Keratinocyte (primary cell): ENCODE data around the gene SP110. TPM values are rescaled to one million over a fixed set of nuclear protein-coding genes. Genes with fewer than 3 reads are reported as not detected.

Experiments
- DNase-seq: peaks from one replicate; pipeline ENCODE4 v3.0.0-alpha.2; 2011; ENCODE audit warnings: low read depth, missing footprints, low spot score
- FAIRE-seq: peaks from 2 replicates; lab custom pipeline; 2011; peaks lifted over from hg19 to GRCh38; lab: Jason Lieb, UNC
- H2AFZ ChIP-seq: 2 replicates; pipeline ENCODE4 v1.6.0; 2012; ENCODE audit warnings: low read length, control low read depth, inconsistent platforms; ENCODE audit not compliant: control insufficient read depth
- H3K27ac ChIP-seq: 2 replicates; pipeline ENCODE4 v1.5.1; 2011; ENCODE audit warnings: low read length; ENCODE audit not compliant: control insufficient read depth, insufficient read depth
- H3K27me3 ChIP-seq: 3 replicates; pipeline ENCODE4 v1.6.0; 2011; ENCODE audit warnings: low read length; ENCODE audit not compliant: control insufficient read depth, insufficient read depth; ENCODE audit errors: extremely low read depth
- H3K36me3 ChIP-seq, 2 experiments: 2 replicates in 1 of 2; 3 replicates in 1 of 2; pipeline ENCODE4 v1.5.1; 2011; ENCODE audit warnings: low read length in 2 of 2, mild to moderate bottlenecking in 1 of 2; ENCODE audit not compliant: control insufficient read depth in 2 of 2, insufficient read depth in 2 of 2; ENCODE audit errors: extremely low read depth in 1 of 2
- H3K4me1 ChIP-seq: 3 replicates; pipeline ENCODE4 v1.5.1; 2011; ENCODE audit warnings: low read length; ENCODE audit not compliant: control insufficient read depth, insufficient read depth; ENCODE audit errors: extremely low read depth
- H3K4me2 ChIP-seq: 3 replicates; pipeline ENCODE4 v1.6.0; 2011; ENCODE audit warnings: low read depth, low read length; ENCODE audit not compliant: control insufficient read depth, insufficient read depth; ENCODE audit errors: extremely low read depth
- H3K4me3 ChIP-seq, 3 experiments: fragments of 200-600 bp in 1 of 3; sonication (generic) in 1 of 3; 2 replicates in 2 of 3; 3 replicates in 1 of 3; pipeline ENCODE4 v1.5.1; 2011 to 2016; ENCODE audit warnings: low read length in 3 of 3, mild to moderate bottlenecking in 3 of 3, control low read depth in 2 of 3, inconsistent platforms in 1 of 3, low read depth in 1 of 3, mixed read lengths in 1 of 3, mixed run types in 1 of 3, moderate library complexity in 1 of 3; ENCODE audit not compliant: control insufficient read depth in 2 of 3, insufficient read depth in 2 of 3; ENCODE audit errors: extremely low read depth in 1 of 3
- H3K79me2 ChIP-seq: 2 replicates; pipeline ENCODE4 v1.6.0; 2012; ENCODE audit warnings: low read length; ENCODE audit not compliant: control insufficient read depth, insufficient read depth
- H3K9ac ChIP-seq: 3 replicates; pipeline ENCODE4 v1.6.0; 2011; ENCODE audit warnings: low read length; ENCODE audit not compliant: control insufficient read depth, insufficient read depth; ENCODE audit errors: extremely low read depth
- H3K9me1 ChIP-seq: 3 replicates; pipeline ENCODE4 v1.6.0; 2011; ENCODE audit warnings: low read length; ENCODE audit not compliant: control insufficient read depth, insufficient read depth; ENCODE audit errors: extremely low read depth
- H3K9me3 ChIP-seq: 2 replicates; pipeline ENCODE4 v1.5.1; 2012; ENCODE audit warnings: low read depth, low read length; ENCODE audit not compliant: control insufficient read depth
- H4K20me1 ChIP-seq: 3 replicates; pipeline ENCODE4 v1.6.0; 2011; ENCODE audit warnings: low read length; ENCODE audit not compliant: control insufficient read depth, insufficient read depth; ENCODE audit errors: extremely low read depth
- EZH2 ChIP-seq: IDR thresholded peaks from one replicate; pipeline ENCODE4 v1.6.1; 2012; ENCODE audit warnings: inconsistent platforms, mild to moderate bottlenecking, low read length, moderate library complexity
- dilution Hi-C: fragments of 300-500 bp; cut with MboI; formaldehyde crosslinking; loops from one replicate; pipeline ENCODE4 v1.7.0; 2020; ENCODE audit warnings: low sequenced_read_pairs; ENCODE audit not compliant: extremely low pct_ligation_motif_present
- polyA plus RNA-seq, 5 experiments: library from polyadenylated mRNA; depleted of rRNA in 3 of 5; stranded (reverse) in 3 of 5; stranded (forward) in 1 of 5; unstranded in 1 of 5; fragments of >200 nt; gene quantifications; 1 replicate in 1 of 5; 2 replicates in 3 of 5; 3 replicates in 1 of 5; pipeline versions ENCODE4 v1.2.1 to v1.2.3, GENCODE V29; 2011 to 2012; ENCODE audit warnings: missing spikeins in 2 of 5, low read depth in 1 of 5, low replicate concordance in 1 of 5
- TF ChIP-seq, protein P1 (sequence below), 3 experiments: IDR thresholded peaks in 1 of 3; conservative IDR thresholded peaks in 1 of 3; optimal IDR thresholded peaks in 1 of 3; 2 replicates in 2 of 3; 3 replicates in 1 of 3; pipeline versions ENCODE3 to v1.5.1; 2011; ENCODE audit warnings: low read length in 3 of 3, mild to moderate bottlenecking in 3 of 3, moderate library complexity in 2 of 3, control low read depth in 1 of 3, inconsistent platforms in 1 of 3; ENCODE audit not compliant: insufficient read depth in 2 of 3; ENCODE audit errors: extremely low read depth in 1 of 3

SP110 gene
- polyA plus RNA-seq, 1 donor (not counting 4 experiments of a cell fraction or from before 2014, with no cell fraction given): 26.5 TPM

DNA sequence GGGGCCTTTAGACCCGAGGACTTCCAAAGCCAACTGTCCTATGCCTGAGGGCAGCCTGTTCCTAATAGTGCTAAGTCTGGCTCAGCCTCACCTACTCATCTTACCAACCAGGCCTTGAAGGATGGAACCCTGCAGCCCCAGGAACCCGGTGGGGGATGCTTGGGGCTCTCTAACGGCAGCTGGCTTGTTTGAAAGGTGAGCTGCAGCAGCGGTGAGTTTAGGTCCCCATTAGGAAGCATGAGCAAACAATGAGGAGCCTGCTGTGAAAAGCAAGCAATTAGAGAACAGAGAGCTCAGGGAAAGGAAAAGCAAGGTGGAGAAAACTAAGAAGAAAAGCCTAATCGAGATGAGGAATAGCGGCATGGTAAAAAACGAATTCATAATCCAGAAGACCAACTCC is 39.9 kb downstream of the SP110 start:
- Histone ChIP-seq H3K4me1 (no peaks in the 10 kb centered on the region), H4K20me1 (no peaks in the 10 kb centered on the region), H3K4me3 (no peak overlapping the region), H3K27ac (no peak overlapping the region), H3K9me3 (no peaks in the 10 kb centered on the region), H3K79me2 (no peaks in the 10 kb centered on the region), H3K9ac (no peak overlapping the region), H3K36me3 (peaks cover 0 to 26% of the 10 kb centered on the region in 2 experiments), H3K27me3 (no peaks in the 10 kb centered on the region), H2AFZ (no peak overlapping the region), H3K9me1 (no peaks in the 10 kb centered on the region), H3K4me2 (no peak overlapping the region)
- no peak for DNase-seq
- dilution Hi-C loops: no loop called here
- TF ChIP-seq, protein P1, sequence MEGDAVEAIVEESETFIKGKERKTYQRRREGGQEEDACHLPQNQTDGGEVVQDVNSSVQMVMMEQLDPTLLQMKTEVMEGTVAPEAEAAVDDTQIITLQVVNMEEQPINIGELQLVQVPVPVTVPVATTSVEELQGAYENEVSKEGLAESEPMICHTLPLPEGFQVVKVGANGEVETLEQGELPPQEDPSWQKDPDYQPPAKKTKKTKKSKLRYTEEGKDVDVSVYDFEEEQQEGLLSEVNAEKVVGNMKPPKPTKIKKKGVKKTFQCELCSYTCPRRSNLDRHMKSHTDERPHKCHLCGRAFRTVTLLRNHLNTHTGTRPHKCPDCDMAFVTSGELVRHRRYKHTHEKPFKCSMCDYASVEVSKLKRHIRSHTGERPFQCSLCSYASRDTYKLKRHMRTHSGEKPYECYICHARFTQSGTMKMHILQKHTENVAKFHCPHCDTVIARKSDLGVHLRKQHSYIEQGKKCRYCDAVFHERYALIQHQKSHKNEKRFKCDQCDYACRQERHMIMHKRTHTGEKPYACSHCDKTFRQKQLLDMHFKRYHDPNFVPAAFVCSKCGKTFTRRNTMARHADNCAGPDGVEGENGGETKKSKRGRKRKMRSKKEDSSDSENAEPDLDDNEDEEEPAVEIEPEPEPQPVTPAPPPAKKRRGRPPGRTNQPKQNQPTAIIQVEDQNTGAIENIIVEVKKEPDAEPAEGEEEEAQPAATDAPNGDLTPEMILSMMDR (optimal IDR thresholded peaks at IDR 0.05 in 1 of 3, IDR thresholded peaks at IDR 0.05 in 1 of 3, conservative IDR thresholded peaks at IDR 0.05 in 1 of 3; ENCODE audit: extremely low read depth in 1 of 3, insufficient read depth in 2 of 3, low read length in 3 of 3): no peak
- no peak for FAIRE-seq

DNA sequence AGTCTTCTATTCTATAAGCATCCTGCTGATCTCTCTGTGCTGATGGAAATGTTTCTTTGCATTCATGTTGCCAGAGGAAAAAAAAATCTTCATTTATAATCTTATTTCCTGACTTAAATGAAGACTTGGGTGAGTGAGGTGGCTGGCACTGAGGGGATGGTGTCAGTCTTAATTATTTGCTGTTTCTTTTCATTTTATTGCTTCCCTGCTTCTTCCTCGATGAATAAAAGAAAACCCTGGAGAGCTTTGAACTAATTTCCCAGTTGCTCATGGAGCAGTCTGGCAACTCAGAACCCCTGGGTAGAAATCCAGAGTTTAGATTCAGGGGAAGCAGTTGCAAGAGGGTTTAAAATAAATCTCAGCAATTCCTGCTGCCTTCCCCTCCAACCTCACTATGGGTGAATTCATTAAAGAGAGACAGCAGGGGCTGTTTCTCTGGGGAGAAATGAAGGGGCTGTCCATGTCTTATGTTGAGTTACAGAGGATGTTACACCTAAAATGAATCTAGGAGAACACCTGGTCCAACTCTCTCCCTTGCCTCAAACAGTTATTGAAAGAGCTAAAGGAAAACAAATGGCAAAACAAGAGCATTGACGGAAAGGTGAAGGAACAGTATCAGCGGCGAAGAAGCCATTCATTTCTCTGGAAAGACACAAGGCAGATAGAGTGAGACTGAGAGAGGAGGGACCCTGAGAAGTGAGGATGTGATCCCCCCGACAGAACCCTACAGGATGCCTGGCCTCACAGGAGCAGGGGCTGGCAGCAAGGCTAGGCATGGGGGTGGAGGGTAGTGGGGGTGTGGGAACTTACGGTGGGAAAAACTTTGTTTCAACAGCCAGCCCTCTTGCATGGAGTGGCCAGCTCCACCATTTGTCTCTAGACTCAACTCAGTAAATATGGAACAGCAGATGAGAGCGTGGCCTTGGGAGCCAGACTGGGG is 41.0 kb downstream of the SP110 start:
- H2AFZ ChIP-seq: no peak overlapping the region
- H3K36me3 ChIP-seq: peaks cover 0 to 29% of the 10 kb centered on the region in 2 experiments
- DNase-seq: no peak
- H3K9me3 ChIP-seq: no peaks in the 10 kb centered on the region
- no peak overlapping the region for H3K4me2 ChIP-seq
- H3K4me3 ChIP-seq: no peak overlapping the region
- TF ChIP-seq, protein P1 (optimal IDR thresholded peaks at IDR 0.05 in 1 of 3, IDR thresholded peaks at IDR 0.05 in 1 of 3, conservative IDR thresholded peaks at IDR 0.05 in 1 of 3; ENCODE audit: extremely low read depth in 1 of 3, insufficient read depth in 2 of 3, low read length in 3 of 3): no peak
- TF ChIP-seq EZH2: no peak
- no peaks in the 10 kb centered on the region for H3K4me1 ChIP-seq
- no peaks in the 10 kb centered on the region for H3K27me3 ChIP-seq
- H4K20me1 ChIP-seq: no peaks in the 10 kb centered on the region
- no peak overlapping the region for H3K27ac ChIP-seq
- H3K79me2 ChIP-seq: no peaks in the 10 kb centered on the region
- H3K9ac ChIP-seq: no peak overlapping the region
- dilution Hi-C loops: no loop called here
- FAIRE-seq: no peak
- no peaks in the 10 kb centered on the region for H3K9me1 ChIP-seq
